CD14-positive monocyte (primary cell): Measurements from ENCODE around the gene CDRT15. TPM values are rescaled to one million over a fixed set of nuclear protein-coding genes. Genes with fewer than 3 reads are reported as not detected.
A peak's percentile ranks its signal among the peaks of the same experiment; 100 is the strongest.
"Not testable (repeated sequence)": the region's sequence is repeated elsewhere in the genome, so short reads cannot be mapped to it uniquely, and the experiment has no call there.

Source experiments
- DNase-seq, 3 donors: peaks; one replicate each; pipeline ENCODE4 v3.0.0-alpha.2; 2011 to 2022
- H2AFZ ChIP-seq: 2 replicates; pipeline ENCODE4 v1.6.0; 2012; ENCODE audit warnings: mild to moderate bottlenecking, low read depth, low read length, inconsistent platforms; ENCODE audit not compliant: insufficient read depth, poor library complexity, severe bottlenecking
- H3K27ac ChIP-seq, 2 donors: 1 replicate in 1 of 2; 2 replicates in 1 of 2; pipeline ENCODE4 v1.5.1; 2012 to 2013; ENCODE audit warnings: low read length in 2 of 2, control low read depth in 1 of 2, inconsistent platforms in 1 of 2, low read depth in 1 of 2, mild to moderate bottlenecking in 1 of 2
- H3K27me3 ChIP-seq, 2 donors: one replicate each; pipeline versions ENCODE4 v1.6.0 to v1.6.1; 2011 to 2013; ENCODE audit warnings: low read length in 2 of 2; ENCODE audit not compliant: control insufficient read depth in 2 of 2, insufficient read depth in 2 of 2
- H3K36me3 ChIP-seq, 2 donors: replicated peaks in 1 of 2; 1 replicate in 1 of 2; 2 replicates in 1 of 2; pipeline versions ENCODE4 v1.5.1 to v1.6.1; 2012 to 2013; ENCODE audit warnings: low read length in 2 of 2, control low read depth in 1 of 2, inconsistent platforms in 1 of 2, mild to moderate bottlenecking in 1 of 2; ENCODE audit not compliant: insufficient read depth in 2 of 2, control insufficient read depth in 1 of 2
- H3K4me1 ChIP-seq, 2 donors: 1 replicate in 1 of 2; 2 replicates in 1 of 2; pipeline versions ENCODE4 v1.5.1 to v1.6.1; 2012 to 2013; ENCODE audit warnings: low read length in 2 of 2, control low read depth in 1 of 2, inconsistent platforms in 1 of 2, mild to moderate bottlenecking in 1 of 2, moderate library complexity in 1 of 2; ENCODE audit not compliant: insufficient read depth in 2 of 2, control insufficient read depth in 1 of 2
- H3K4me2 ChIP-seq: replicated peaks from 2 replicates; pipeline ENCODE3; 2012; ENCODE audit warnings: low read length, moderate library complexity, mild to moderate bottlenecking; ENCODE audit not compliant: poor library complexity, severe bottlenecking; ENCODE audit errors: extremely low read depth
- H3K4me3 ChIP-seq, 3 experiments: fragments of 200-600 bp in 1 of 3; sonication (generic) in 1 of 3; replicated peaks in 1 of 3; 1 replicate in 2 of 3; 2 replicates in 1 of 3; pipeline ENCODE4 v1.5.1; 2011 to 2013; ENCODE audit warnings: low read length in 3 of 3, mild to moderate bottlenecking in 3 of 3, control low read depth in 2 of 3, low read depth in 2 of 3, inconsistent platforms in 1 of 3, moderate library complexity in 1 of 3
- H3K79me2 ChIP-seq: 2 replicates; pipeline ENCODE4 v1.6.0; 2012; ENCODE audit warnings: mild to moderate bottlenecking, control low read depth, inconsistent platforms, low read length, moderate library complexity; ENCODE audit not compliant: insufficient read depth
- H3K9ac ChIP-seq: 2 replicates; pipeline ENCODE4 v1.6.0; 2017; ENCODE audit warnings: low read length, mild to moderate bottlenecking; ENCODE audit not compliant: insufficient read depth, poor library complexity, severe bottlenecking
- H3K9me3 ChIP-seq, 2 donors: replicated peaks in 1 of 2; 1 replicate in 1 of 2; 2 replicates in 1 of 2; pipeline versions ENCODE4 v1.5.1 to v1.6.1; 2012 to 2013; ENCODE audit warnings: low read length in 2 of 2, control low read depth in 1 of 2; ENCODE audit not compliant: control insufficient read depth in 1 of 2, insufficient read depth in 1 of 2
- H4K20me1 ChIP-seq: 2 replicates; pipeline ENCODE4 v1.6.0; 2012; ENCODE audit warnings: mild to moderate bottlenecking, low read length, control low read depth, moderate library complexity; ENCODE audit not compliant: insufficient read depth
- H3K27ac Mint-ChIP-seq, 7 donors: one replicate each; pipeline ENCODE4 v1.8.0; 2020; ENCODE audit warnings: mild to moderate bottlenecking in 7 of 7, mixed read lengths in 7 of 7, moderate library complexity in 6 of 7, inconsistent platforms in 2 of 7
- H3K27me3 Mint-ChIP-seq, 3 donors: one replicate each; pipeline ENCODE4 v1.8.0; 2021 to 2022; ENCODE audit warnings: low read depth in 3 of 3, mild to moderate bottlenecking in 3 of 3, mixed read lengths in 3 of 3, moderate library complexity in 3 of 3, inconsistent platforms in 1 of 3
- H3K36me3 Mint-ChIP-seq, 2 donors: one replicate each; pipeline ENCODE4 v1.8.0; 2020; ENCODE audit warnings: mixed read lengths in 2 of 2, inconsistent platforms in 1 of 2, mild to moderate bottlenecking in 1 of 2
- H3K4me1 Mint-ChIP-seq: one replicate; pipeline ENCODE4 v1.8.0; 2020; ENCODE audit warnings: mild to moderate bottlenecking, mixed read lengths
- H3K4me3 Mint-ChIP-seq, 2 donors: one replicate each; pipeline ENCODE4 v1.8.0; 2020; ENCODE audit warnings: mild to moderate bottlenecking in 2 of 2, mixed read lengths in 2 of 2, moderate library complexity in 1 of 2
- H3K9me3 Mint-ChIP-seq, 7 donors: one replicate each; pipeline ENCODE4 v1.8.0; 2020 to 2022; ENCODE audit warnings: mixed read lengths in 7 of 7, mild to moderate bottlenecking in 6 of 7, moderate library complexity in 6 of 7, inconsistent platforms in 2 of 7
- CTCF ChIP-seq: fragments of 200-600 bp; IDR thresholded peaks from one replicate; pipeline ENCODE4 v1.8.0; 2022; ENCODE audit warnings: antibody characterized with exemption, mild to moderate bottlenecking
- WGBS: methylation state at CpG from one replicate; pipeline ENCODE4 v1.1.5; 2013; ENCODE audit warnings: missing lambda C conversion rate; ENCODE audit not compliant: insufficient coverage; 5-methylcytosine and 5-hydroxymethylcytosine counted together
- intact Hi-C, 2 donors: fragments of 100-400 bp; cut with micrococcal nuclease; formaldehyde crosslinking; loops; one replicate each; pipeline versions ENCODE4 v1.15.0 to v1.15.1; 2023
- polyA plus RNA-seq, 3 donors: library from polyadenylated mRNA; depleted of rRNA in 1 of 3; unstranded in 2 of 3; stranded (reverse) in 1 of 3; fragments of 300-500 nt in 2 of 3; fragments of >200 nt in 1 of 3; fragmentation: Illumina TruSeq in 2 of 3; gene quantifications; 1 replicate in 2 of 3; 2 replicates in 1 of 3; pipeline ENCODE4 v1.2.3, GENCODE V29; 2012 to 2021

CDRT15 gene
- polyA plus RNA-seq, 3 donors = not detected

- H3K36me3 ChIP-seq = peaks cover 7 to 22% of the 10 kb centered on the region in 2 donors
- Mint-ChIP-seq H3K27me3 (peaks cover 2 to 3% (median 3%) of the 10 kb centered on the region in 3 donors), H3K27ac (no peak overlapping the region), H3K9me3 (peaks cover 0 to 2% (median 0%) of the 10 kb centered on the region in 7 donors), H3K4me1 (peaks cover 35% of the 10 kb centered on the region), H3K36me3 (peaks cover 45 to 51% of the 10 kb centered on the region in 2 donors), H3K4me3 (no peak overlapping the region)
- peaks cover 9 to 12% of the 10 kb centered on the region in 2 donors for H3K4me1 ChIP-seq
- H3K9me3 ChIP-seq = no peaks in the 10 kb centered on the region
- WGBS = 88% methylated on average over 1 of the region's 2 CpGs
- TF ChIP-seq CTCF = no peak
- no peak overlapping the region for H3K4me3 ChIP-seq
- no peak overlapping the region for H2AFZ ChIP-seq
- no peak overlapping the region for H3K9ac ChIP-seq
- H3K27me3 ChIP-seq = peaks cover 0 to 2% of the 10 kb centered on the region in 2 donors
- intact Hi-C loops = no loop called here
- H3K79me2 ChIP-seq = no peaks in the 10 kb centered on the region
- DNase-seq = no peak
- no peak overlapping the region for H3K27ac ChIP-seq
- H3K4me2 ChIP-seq = no peak overlapping the region
- H4K20me1 ChIP-seq = no peaks in the 10 kb centered on the region
Observed at GRCh38 chr17:14197057-14197456, 39.6 kb downstream of the CDRT15 start.

- no peak overlapping the region for H3K4me3 Mint-ChIP-seq
- peaks cover 48 to 52% of the 10 kb centered on the region in 2 donors for H3K36me3 Mint-ChIP-seq
- Histone ChIP-seq H3K4me3 (no peak overlapping the region), H3K9ac (no peak overlapping the region), H3K9me3 (no peaks in the 10 kb centered on the region), H4K20me1 (no peaks in the 10 kb centered on the region), H3K36me3 (peaks cover 7 to 22% of the 10 kb centered on the region in 2 donors), H3K27me3 (peaks cover 0 to 5% of the 10 kb centered on the region in 2 donors), H3K4me1 (peaks cover 8 to 10% of the 10 kb centered on the region in 2 donors), H2AFZ (no peak overlapping the region), H3K27ac (no peak overlapping the region), H3K79me2 (no peaks in the 10 kb centered on the region), H3K4me2 (no peak overlapping the region)
- peaks cover 3 to 6% (median 4%) of the 10 kb centered on the region in 3 donors for H3K27me3 Mint-ChIP-seq
- DNase-seq = no peak
- TF ChIP-seq CTCF = peak; percentile 35
- H3K4me1 Mint-ChIP-seq = peaks cover 29% of the 10 kb centered on the region
- H3K27ac Mint-ChIP-seq = peak overlapping the region in 2 of 7 donors; percentile 15 to 81
- intact Hi-C loops = no loop called here
- WGBS = 43% methylated on average over 1 of the region's 4 CpGs
- H3K9me3 Mint-ChIP-seq = peaks cover 0 to 2% (median 0%) of the 10 kb centered on the region in 7 donors
Observed at GRCh38 chr17:14196377-14196997, 40.2 kb downstream of the CDRT15 start.

GRCh38 chr17:14192636-14193344 lies 43.9 kb downstream of the CDRT15 start:
- H3K4me3 Mint-ChIP-seq = not testable (repeated sequence)

More at GRCh38 chr17:14192636-14193344, 43.9 kb downstream of the CDRT15 start:
- DNase-seq, intact Hi-C loops, H3K27me3 Mint-ChIP-seq, H3K4me3 ChIP-seq, H3K27me3 ChIP-seq, H3K36me3 ChIP-seq, H3K4me1 ChIP-seq, H3K9ac ChIP-seq, H2AFZ ChIP-seq, H3K4me2 ChIP-seq, H3K27ac ChIP-seq, H3K9me3 ChIP-seq, H3K27ac Mint-ChIP-seq, H3K79me2 ChIP-seq, H3K9me3 Mint-ChIP-seq, H4K20me1 ChIP-seq: not testable (repeated sequence)
- WGBS = no CpG with 5 or more reads among the region's 13 CpGs
- peaks cover 19% of the 10 kb centered on the region for H3K4me1 Mint-ChIP-seq
- H3K36me3 Mint-ChIP-seq = peaks cover 27 to 29% of the 10 kb centered on the region in 2 donors
